CD4-positive, alpha-beta T cell (primary cell): ENCODE data around the gene ZNF469. TPM values are rescaled to one million over a fixed set of nuclear protein-coding genes. Genes with fewer than 3 reads are reported as not detected.
"Not testable (repeated sequence)": the region's sequence is repeated elsewhere in the genome, so short reads cannot be mapped to it uniquely, and the experiment has no call there.

Source experiments
- ATAC-seq: fragments of 200-7000 bp; cut with Tn5 transposase; one replicate; pipeline ENCODE4 v1.10.0; 2022; ENCODE audit warnings: mild to moderate bottlenecking; ENCODE audit not compliant: poor library complexity
- CTCF ChIA-PET: fragments of 350-600 bp; sonication (Branson Sonifier 250); formaldehyde crosslinking; loops from one replicate; lab custom pipeline; 2021; ENCODE audit warnings: antibody characterized with exemption, inconsistent platforms; lab: Charles Lee
- POLR2A ChIA-PET: fragments of 350-600 bp; sonication (Branson Sonifier 250); formaldehyde crosslinking; loops from one replicate; lab custom pipeline; 2021; ENCODE audit warnings: antibody characterized with exemption, inconsistent platforms; lab: Charles Lee
- DNase-seq, 14 experiments: peaks; one replicate each; pipeline ENCODE4 v3.0.0-alpha.2; 2013 to 2020; ENCODE audit warnings: mixed read lengths in 2 of 14
- H3K27ac ChIP-seq, 2 donors: one replicate each; pipeline versions ENCODE4 v1.5.1 to v1.7.0; 2013; ENCODE audit warnings: low read length in 2 of 2, low read depth in 1 of 2, mild to moderate bottlenecking in 1 of 2
- H3K27me3 ChIP-seq, 2 experiments: 1 replicate in 1 of 2; 2 replicates in 1 of 2; pipeline versions ENCODE4 v1.6.1 to v1.7.0; 2013; ENCODE audit warnings: low read length in 2 of 2, control low read depth in 1 of 2, mild to moderate bottlenecking in 1 of 2, moderate library complexity in 1 of 2; ENCODE audit not compliant: insufficient read depth in 2 of 2, control insufficient read depth in 1 of 2
- H3K36me3 ChIP-seq: one replicate; pipeline ENCODE4 v1.6.1; 2013; ENCODE audit warnings: low read length, control low read depth; ENCODE audit not compliant: insufficient read depth
- H3K4me1 ChIP-seq: one replicate; pipeline ENCODE4 v1.6.1; 2013; ENCODE audit warnings: low read length, control low read depth; ENCODE audit not compliant: insufficient read depth
- H3K4me3 ChIP-seq: one replicate; pipeline ENCODE4 v1.5.1; 2013; ENCODE audit warnings: mild to moderate bottlenecking, low read length, moderate library complexity
- H3K9me3 ChIP-seq, 2 experiments: 1 replicate in 1 of 2; 2 replicates in 1 of 2; pipeline versions ENCODE4 v1.6.1 to v1.7.0; 2013; ENCODE audit warnings: low read length in 2 of 2, mild to moderate bottlenecking in 2 of 2, control low read depth in 1 of 2, moderate library complexity in 1 of 2; ENCODE audit not compliant: control insufficient read depth in 1 of 2, insufficient read depth in 1 of 2
- H3K27ac Mint-ChIP-seq: one replicate; pipeline ENCODE4 v1.8.0; 2020; ENCODE audit warnings: mixed read lengths
- H3K27me3 Mint-ChIP-seq: one replicate; pipeline ENCODE4 v1.8.0; 2021; ENCODE audit warnings: mixed read lengths
- H3K36me3 Mint-ChIP-seq: one replicate; pipeline ENCODE4 v1.8.0; 2021; ENCODE audit warnings: low read depth, mixed read lengths
- H3K4me1 Mint-ChIP-seq: one replicate; pipeline ENCODE4 v1.8.0; 2021; ENCODE audit warnings: low read depth, mixed read lengths
- H3K4me3 Mint-ChIP-seq: one replicate; pipeline ENCODE4 v1.8.0; 2020; ENCODE audit warnings: mild to moderate bottlenecking, mixed read lengths
- H3K9me3 Mint-ChIP-seq: one replicate; pipeline ENCODE4 v1.8.0; 2020; ENCODE audit warnings: mixed read lengths
- CTCF ChIP-seq: fragments of 200-600 bp; IDR thresholded peaks from one replicate; pipeline ENCODE4 v1.8.0; 2022; ENCODE audit warnings: antibody characterized with exemption, mild to moderate bottlenecking
- intact Hi-C, 2 experiments: fragments of 100-400 bp; cut with DNase I in 1 of 2; cut with micrococcal nuclease in 1 of 2; formaldehyde crosslinking; loops; one replicate each; pipeline versions ENCODE4 v1.15.1 to v1.9.0; 2023 to 2025; cut with DNase I, micrococcal nuclease
- total RNA-seq, 174 experiments: library from RNA in 2 of 174; stranded (reverse) in 2 of 174; gene quantifications; one replicate each; pipeline ENCODE4 v1.2.3 and lab custom pipeline; 2021 to 2026

Gene ZNF469
- total RNA-seq, 2 experiments from 2014 or later: 0.74 to 0.75 TPM

GRCh38 chr16:88359008-88359407, 23.8 kb upstream of the ZNF469 start:
- H3K9me3 Mint-ChIP-seq: peaks cover 5% of the 10 kb centered on the region
- intact Hi-C loops: no loop called here
- ChIA-PET CTCF (no interaction called here), POLR2A (no interaction called here)
- H3K4me3 Mint-ChIP-seq: no peak overlapping the region
- H3K36me3 ChIP-seq: no peaks in the 10 kb centered on the region
- peaks cover 25% of the 10 kb centered on the region for H3K27me3 Mint-ChIP-seq
- ATAC-seq (no peak), DNase-seq (no peak)
- no peak overlapping the region for H3K27ac Mint-ChIP-seq
- H3K4me1 Mint-ChIP-seq: no peaks in the 10 kb centered on the region
- H3K4me3 ChIP-seq: no peak overlapping the region
- no peaks in the 10 kb centered on the region for H3K36me3 Mint-ChIP-seq
- peaks cover 0 to 4% of the 10 kb centered on the region in 2 experiments for H3K27me3 ChIP-seq
- peaks cover 4 to 22% of the 10 kb centered on the region in 2 experiments for H3K9me3 ChIP-seq
- no peak for TF ChIP-seq CTCF
- no peaks in the 10 kb centered on the region for H3K4me1 ChIP-seq
- H3K27ac ChIP-seq: no peak overlapping the region

- not testable (repeated sequence) for H3K36me3 Mint-ChIP-seq, H3K4me1 Mint-ChIP-seq
Observed at GRCh38 chr16:88360401-88360800, 22.4 kb upstream of the ZNF469 start.

GRCh38 chr16:88360999-88361398, 21.8 kb upstream of the ZNF469 start:
- Histone ChIP-seq H3K36me3 (no peaks in the 10 kb centered on the region), H3K4me3 (no peak overlapping the region), H3K27ac (no peak overlapping the region), H3K9me3 (peaks cover 6 to 22% of the 10 kb centered on the region in 2 experiments), H3K27me3 (peaks cover 0 to 4% of the 10 kb centered on the region in 2 experiments), H3K4me1 (no peaks in the 10 kb centered on the region)
- intact Hi-C loops: no loop called here
- Mint-ChIP-seq H3K36me3 (no peaks in the 10 kb centered on the region), H3K27ac (no peak overlapping the region), H3K9me3 (peaks cover 5% of the 10 kb centered on the region), H3K4me1 (no peaks in the 10 kb centered on the region), H3K27me3 (peaks cover 34% of the 10 kb centered on the region), H3K4me3 (no peak overlapping the region)
- no peak for TF ChIP-seq CTCF
- ATAC-seq: no peak
- CTCF ChIA-PET: no interaction called here
- POLR2A ChIA-PET: no interaction called here
- DNase-seq: no peak

More at GRCh38 chr16:88360401-88360800, 22.4 kb upstream of the ZNF469 start:
- DNase-seq, intact Hi-C loops, H3K4me3 ChIP-seq, H3K4me1 ChIP-seq, POLR2A ChIA-PET, ATAC-seq, H3K4me3 Mint-ChIP-seq, H3K9me3 Mint-ChIP-seq, H3K27me3 ChIP-seq, CTCF ChIA-PET, H3K36me3 ChIP-seq, H3K27ac ChIP-seq, H3K27ac Mint-ChIP-seq: not testable (repeated sequence)
- peaks cover 4 to 22% of the 10 kb centered on the region in 2 experiments for H3K9me3 ChIP-seq
- H3K27me3 Mint-ChIP-seq: peaks cover 34% of the 10 kb centered on the region

GRCh38 chr16:88361775-88362174, 21.0 kb upstream of the ZNF469 start:
- CTCF ChIA-PET: no interaction called here
- Mint-ChIP-seq H3K27ac (no peak overlapping the region), H3K4me3 (no peak overlapping the region), H3K27me3 (peaks cover 34% of the 10 kb centered on the region), H3K36me3 (no peaks in the 10 kb centered on the region), H3K9me3 (peaks cover 5% of the 10 kb centered on the region), H3K4me1 (no peaks in the 10 kb centered on the region)
- ATAC-seq: no peak
- TF ChIP-seq CTCF: no peak
- no peak overlapping the region for H3K27ac ChIP-seq
- no peak overlapping the region for H3K4me3 ChIP-seq
- peaks cover 0 to 4% of the 10 kb centered on the region in 2 experiments for H3K27me3 ChIP-seq
- peaks cover 6 to 22% of the 10 kb centered on the region in 2 experiments for H3K9me3 ChIP-seq
- POLR2A ChIA-PET: no interaction called here
- intact Hi-C loops: no loop called here
- no peaks in the 10 kb centered on the region for H3K36me3 ChIP-seq
- no peaks in the 10 kb centered on the region for H3K4me1 ChIP-seq
- no peak for DNase-seq
